ENCODE data around the gene ZMYND8. TPM values are rescaled to one million over a fixed set of nuclear protein-coding genes. Genes with fewer than 3 reads are reported as not detected.

Gene ZMYND8
- total RNA-seq, 1 experiment from 2014 or later = 29.0 TPM

GRCh38 chr20:47382746-47383415, 26.4 kb upstream of the ZMYND8 start:
- ChIA-PET RAD21 (ENCODE audit: low non-redundant PET in 1 of 2, low total read pairs in 2 of 2, uncharacterized antibody in 2 of 2, unreplicated experiment in 2 of 2) (interaction anchor here (0.7 to 4.3 kb wide), 8 partner anchors 86 to 615 kb away, joined by 5 to 55 read pairs (median 8); no protein-coding TSS in a partner anchor), CTCF (interaction anchor here (0.6 to 6.8 kb wide), 15 partner anchors 24 to 630 kb away, joined by 4 to 225 read pairs (median 11); partner anchors contain the start of gene ZMYND8), POLR2A (interaction anchor here (0.7 to 3.4 kb wide), 4 partner anchors 61 to 110 kb away, joined by 3 to 35 read pairs (median 6); no protein-coding TSS in a partner anchor)
- Histone ChIP-seq H2AFZ (ENCODE audit: low read depth, low read length, poor library complexity, severe bottlenecking) (no peak overlapping the region), H3K9ac (ENCODE audit: low read length) (no peak overlapping the region), H3K4me1 (ENCODE audit: control insufficient read depth in 1 of 2, insufficient read depth in 2 of 2, low read length in 2 of 2) (peaks cover 2 to 14% of the 10 kb centered on the region in 2 experiments; a peak in 3 of 4 replicates), H3K27me3 (ENCODE audit: insufficient read depth, low read length) (no peaks in the 10 kb centered on the region), H4K20me1 (ENCODE audit: insufficient read depth) (no peaks in the 10 kb centered on the region), H3K9me2 (ENCODE audit: insufficient read depth) (no peaks in the 10 kb centered on the region), H3K27ac (ENCODE audit: low read depth, low read length) (no peak overlapping the region), H3K4me3 (replicated peaks in 1 of 2; ENCODE audit: low read depth in 1 of 2, low read length in 2 of 2) (no peak overlapping the region), H3K36me3 (ENCODE audit: control insufficient read depth in 1 of 2, insufficient read depth in 2 of 2, low read length in 2 of 2) (no peaks in the 10 kb centered on the region), H3K79me2 (ENCODE audit: insufficient read depth, low read length) (no peaks in the 10 kb centered on the region), H3K4me2 (ENCODE audit: low read length) (no peak overlapping the region), H3K9me3 (ENCODE audit: control insufficient read depth in 1 of 2, insufficient read depth in 1 of 2, low read depth in 1 of 2, low read length in 2 of 2) (no peaks in the 10 kb centered on the region)
- no peak for TF ChIP-seq FOSL1 (IDR thresholded peaks at IDR 0.05; ENCODE audit: low read depth)
- no peak for TF ChIP-seq POLR2AphosphoS5 (IDR thresholded peaks at IDR 0.05; ENCODE audit: low read depth, low read length)
- no peak for TF ChIP-seq CTCF (IDR thresholded peaks at IDR 0.05 in 2 of 3, conservative IDR thresholded peaks at IDR 0.05 in 1 of 3; ENCODE audit: borderline replicate concordance in 1 of 3, insufficient read depth in 1 of 3, low read depth in 2 of 3, low read length in 2 of 3)
- TF ChIP-seq ATF3 (IDR thresholded peaks at IDR 0.05) = no peak
- no peak for TF ChIP-seq MAX (IDR thresholded peaks at IDR 0.05)
- no peak for TF ChIP-seq EZH2phosphoT487 (IDR thresholded peaks at IDR 0.05; ENCODE audit: borderline replicate concordance)
- no peak for TF ChIP-seq CEBPB (IDR thresholded peaks at IDR 0.05; ENCODE audit: low read depth)
- no peak for TF ChIP-seq CBX3 (IDR thresholded peaks at IDR 0.05; ENCODE audit: low read depth)
- no peak for TF ChIP-seq SP1 (IDR thresholded peaks at IDR 0.05; ENCODE audit: low read depth)
- ATAC-seq = no peak
- no peak for DNase-seq (ENCODE audit: low read depth, low spot score)
- intact Hi-C loops (cut with micrococcal nuclease) = loop anchor here (5.0 kb wide), 3 partner anchors 66 to 636 kb away; no protein-coding TSS in a partner anchor
- BruUV-seq (replicated peaks) = no TSS peak

Data from HCT116 (cell line).